Dendritic cell treated with granulocyte-macrophage colony-stimulating factor and Interleukin-4, amounts not matched to agents 40 ng/mL and 50 ng/mL, for 4 days (primary cell): ENCODE results near the gene MOK.

ENCODE experiments used
- H3K27ac Mint-ChIP-seq: one replicate; pipeline ENCODE4 v1.8.0; 2022; ENCODE audit warnings: mild to moderate bottlenecking, mixed read lengths
- H3K27me3 Mint-ChIP-seq: one replicate; pipeline ENCODE4 v1.8.0; 2022; ENCODE audit warnings: mild to moderate bottlenecking, mixed read lengths
- H3K36me3 Mint-ChIP-seq: one replicate; pipeline ENCODE4 v1.8.0; 2022; ENCODE audit warnings: low read depth, mixed read lengths
- H3K4me1 Mint-ChIP-seq: one replicate; pipeline ENCODE4 v1.8.0; 2022; ENCODE audit warnings: low read depth, mixed read lengths
- H3K4me3 Mint-ChIP-seq: one replicate; pipeline ENCODE4 v1.8.0; 2022; ENCODE audit warnings: mild to moderate bottlenecking, moderate library complexity, mixed read lengths
- H3K9me3 Mint-ChIP-seq: one replicate; pipeline ENCODE4 v1.8.0; 2022; ENCODE audit warnings: mixed read lengths
- intact Hi-C: fragments of 100-400 bp; cut with micrococcal nuclease; formaldehyde crosslinking; loops from one replicate; pipeline ENCODE4 v1.15.0; 2022

The MOK gene

GRCh38 chr14:102212845-102213244, 92.1 kb downstream of the MOK start:
- Mint-ChIP-seq H3K27me3 (no peaks in the 10 kb centered on the region), H3K9me3 (no peaks in the 10 kb centered on the region), H3K4me1 (peaks cover 5% of the 10 kb centered on the region), H3K4me3 (no peak overlapping the region), H3K27ac (no peak overlapping the region), H3K36me3 (peaks cover 73% of the 10 kb centered on the region)
- intact Hi-C loops, result no loop called here

GRCh38 chr14:102212356-102212755, 92.6 kb downstream of the MOK start:
- intact Hi-C loops, result no loop called here
- Mint-ChIP-seq H3K27ac (no peak overlapping the region), H3K4me1 (peaks cover 5% of the 10 kb centered on the region), H3K4me3 (no peak overlapping the region), H3K27me3 (no peaks in the 10 kb centered on the region), H3K9me3 (no peaks in the 10 kb centered on the region), H3K36me3 (peaks cover 73% of the 10 kb centered on the region)

- H3K4me3 Mint-ChIP-seq, result no peak overlapping the region
- intact Hi-C loops, result no loop called here
- H3K27ac Mint-ChIP-seq, result no peak overlapping the region
These were observed 93.7 kb downstream of the MOK start for GRCh38 chr14:102211240-102211639.

GRCh38 chr14:102210421-102211042, 94.4 kb downstream of the MOK start:
- Mint-ChIP-seq H3K36me3 (peaks cover 79% of the 10 kb centered on the region), H3K4me3 (no peak overlapping the region), H3K9me3 (no peaks in the 10 kb centered on the region)

More at GRCh38 chr14:102211240-102211639, 93.7 kb downstream of the MOK start:
- no peaks in the 10 kb centered on the region for H3K27me3 Mint-ChIP-seq
- peaks cover 5% of the 10 kb centered on the region for H3K4me1 Mint-ChIP-seq
- peaks cover 78% of the 10 kb centered on the region for H3K36me3 Mint-ChIP-seq
- no peaks in the 10 kb centered on the region for H3K9me3 Mint-ChIP-seq

GRCh38 chr14:102209224-102209966, 95.6 kb downstream of the MOK start:
- Mint-ChIP-seq H3K36me3 (peaks cover 88% of the 10 kb centered on the region), H3K27ac (no peak overlapping the region), H3K27me3 (no peaks in the 10 kb centered on the region), H3K4me3 (no peak overlapping the region), H3K4me1 (no peaks in the 10 kb centered on the region), H3K9me3 (no peaks in the 10 kb centered on the region)
- intact Hi-C loops, result no loop called here

More at GRCh38 chr14:102210421-102211042, 94.4 kb downstream of the MOK start:
- no peaks in the 10 kb centered on the region for H3K27me3 Mint-ChIP-seq
- intact Hi-C loops, result no loop called here
- no peak overlapping the region for H3K27ac Mint-ChIP-seq
- H3K4me1 Mint-ChIP-seq, result no peaks in the 10 kb centered on the region

- no peaks in the 10 kb centered on the region for H3K4me1 Mint-ChIP-seq
- H3K9me3 Mint-ChIP-seq, result no peaks in the 10 kb centered on the region
- H3K27me3 Mint-ChIP-seq, result no peaks in the 10 kb centered on the region
- no peak overlapping the region for H3K27ac Mint-ChIP-seq
- intact Hi-C loops, result no loop called here
- H3K36me3 Mint-ChIP-seq, result peaks cover 90% of the 10 kb centered on the region
- no peak overlapping the region for H3K4me3 Mint-ChIP-seq
These were observed 96.2 kb downstream of the MOK start for GRCh38 chr14:102208741-102209140.

- H3K9me3 Mint-ChIP-seq, result no peaks in the 10 kb centered on the region
- H3K27me3 Mint-ChIP-seq, result no peaks in the 10 kb centered on the region
- no peaks in the 10 kb centered on the region for H3K4me1 Mint-ChIP-seq
- H3K4me3 Mint-ChIP-seq, result no peak overlapping the region
- intact Hi-C loops, result no loop called here
- peaks cover 90% of the 10 kb centered on the region for H3K36me3 Mint-ChIP-seq
- H3K27ac Mint-ChIP-seq, result no peak overlapping the region
These were observed 97.1 kb downstream of the MOK start for GRCh38 chr14:102207831-102208365.

- intact Hi-C loops, result no loop called here
- Mint-ChIP-seq H3K4me3 (no peak overlapping the region), H3K4me1 (peaks cover 3% of the 10 kb centered on the region), H3K36me3 (peaks cover 87% of the 10 kb centered on the region), H3K27ac (no peak overlapping the region), H3K27me3 (no peaks in the 10 kb centered on the region), H3K9me3 (no peaks in the 10 kb centered on the region)
These were observed 98.0 kb downstream of the MOK start for GRCh38 chr14:102206918-102207317.

- H3K9me3 Mint-ChIP-seq, result no peaks in the 10 kb centered on the region
- H3K4me1 Mint-ChIP-seq, result peaks cover 6% of the 10 kb centered on the region
- intact Hi-C loops, result no loop called here
- peaks cover 87% of the 10 kb centered on the region for H3K36me3 Mint-ChIP-seq
- no peak overlapping the region for H3K4me3 Mint-ChIP-seq
- no peak overlapping the region for H3K27ac Mint-ChIP-seq
- H3K27me3 Mint-ChIP-seq, result no peaks in the 10 kb centered on the region
These were observed 99.4 kb downstream of the MOK start for GRCh38 chr14:102205560-102205959.

GRCh38 chr14:102203382-102203781, 101.6 kb downstream of the MOK start:
- Mint-ChIP-seq H3K4me1 (peaks cover 6% of the 10 kb centered on the region), H3K4me3 (no peak overlapping the region), H3K36me3 (peaks cover 92% of the 10 kb centered on the region), H3K9me3 (no peaks in the 10 kb centered on the region), H3K27ac (no peak overlapping the region), H3K27me3 (no peaks in the 10 kb centered on the region)
- intact Hi-C loops, result no loop called here

GRCh38 chr14:102202944-102203343, 102.0 kb downstream of the MOK start:
- intact Hi-C loops, result no loop called here
- Mint-ChIP-seq H3K27me3 (no peaks in the 10 kb centered on the region), H3K27ac (no peak overlapping the region), H3K4me3 (no peak overlapping the region), H3K9me3 (no peaks in the 10 kb centered on the region), H3K4me1 (peaks cover 6% of the 10 kb centered on the region), H3K36me3 (peaks cover 92% of the 10 kb centered on the region)

- Mint-ChIP-seq H3K4me1 (peaks cover 6% of the 10 kb centered on the region), H3K27me3 (no peaks in the 10 kb centered on the region), H3K27ac (no peak overlapping the region), H3K36me3 (peaks cover 92% of the 10 kb centered on the region), H3K4me3 (no peak overlapping the region), H3K9me3 (no peaks in the 10 kb centered on the region)
- intact Hi-C loops, result no loop called here
These were observed 103.2 kb downstream of the MOK start for GRCh38 chr14:102201776-102202175.

GRCh38 chr14:102201353-102201738, 103.6 kb downstream of the MOK start:
- Mint-ChIP-seq H3K27me3 (no peaks in the 10 kb centered on the region), H3K36me3 (peaks cover 92% of the 10 kb centered on the region), H3K4me3 (no peak overlapping the region), H3K27ac (no peak overlapping the region), H3K4me1 (peaks cover 6% of the 10 kb centered on the region), H3K9me3 (no peaks in the 10 kb centered on the region)
- intact Hi-C loops, result no loop called here

- H3K4me1 Mint-ChIP-seq, result peaks cover 6% of the 10 kb centered on the region
- no peaks in the 10 kb centered on the region for H3K27me3 Mint-ChIP-seq
- H3K4me3 Mint-ChIP-seq, result no peak overlapping the region
- H3K27ac Mint-ChIP-seq, result no peak overlapping the region
- H3K36me3 Mint-ChIP-seq, result peaks cover 92% of the 10 kb centered on the region
- H3K9me3 Mint-ChIP-seq, result no peaks in the 10 kb centered on the region
- intact Hi-C loops, result no loop called here
These were observed 104.1 kb downstream of the MOK start for GRCh38 chr14:102200690-102201352.
